Kidney capillary endothelial cell (primary cell): ENCODE data around the gene SIGLEC15.
"Not testable (repeated sequence)": the region's sequence is repeated elsewhere in the genome, so short reads cannot be mapped to it uniquely, and the experiment has no call there.

Experiments used
- DNase-seq: peaks from one replicate; pipeline ENCODE4 v3.0.0-alpha.2; 2018; ENCODE audit warnings: low spot score

Gene SIGLEC15

DNA sequence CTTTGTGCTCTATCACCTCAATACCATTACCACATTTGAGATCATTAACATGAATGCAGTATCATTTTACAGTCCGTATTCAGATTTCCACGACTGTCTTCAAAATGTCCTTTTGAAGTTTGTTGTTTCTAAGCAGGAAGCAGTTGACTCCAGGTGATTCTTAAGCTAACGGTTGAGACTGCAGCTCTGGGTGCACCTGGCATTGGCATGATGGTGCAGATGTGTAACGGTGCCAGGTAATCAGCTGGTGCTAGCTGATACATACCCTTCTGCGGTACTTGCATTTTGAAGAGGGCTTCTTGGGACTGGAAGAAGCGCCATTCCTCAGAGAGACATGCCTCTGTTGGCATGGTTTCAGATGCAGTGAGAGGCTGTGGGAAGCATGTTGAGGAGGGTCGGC, 19.5 kb downstream of the SIGLEC15 start:
- DNase-seq = no peak

DNA sequence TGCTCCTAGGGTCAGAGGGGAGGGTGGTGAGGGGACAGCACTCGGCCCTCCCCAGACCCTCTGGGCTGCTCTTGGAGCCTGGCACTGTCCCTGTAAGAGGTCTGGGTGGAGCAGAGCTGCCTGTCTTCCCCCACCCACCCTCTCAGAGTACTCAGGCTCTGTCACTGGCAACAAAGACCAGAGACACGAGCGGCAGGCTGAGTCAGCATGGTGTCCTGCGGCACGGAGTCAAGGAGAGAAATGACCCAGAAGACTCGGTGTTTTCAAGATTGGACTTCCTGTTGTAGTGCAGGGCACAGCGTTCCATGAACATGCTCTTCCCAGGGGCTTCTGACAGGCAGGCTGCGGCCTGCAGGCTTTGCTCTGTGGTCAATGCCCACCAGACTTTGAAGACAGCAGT, 19.9 kb downstream of the SIGLEC15 start:
- DNase-seq = no peak

DNA sequence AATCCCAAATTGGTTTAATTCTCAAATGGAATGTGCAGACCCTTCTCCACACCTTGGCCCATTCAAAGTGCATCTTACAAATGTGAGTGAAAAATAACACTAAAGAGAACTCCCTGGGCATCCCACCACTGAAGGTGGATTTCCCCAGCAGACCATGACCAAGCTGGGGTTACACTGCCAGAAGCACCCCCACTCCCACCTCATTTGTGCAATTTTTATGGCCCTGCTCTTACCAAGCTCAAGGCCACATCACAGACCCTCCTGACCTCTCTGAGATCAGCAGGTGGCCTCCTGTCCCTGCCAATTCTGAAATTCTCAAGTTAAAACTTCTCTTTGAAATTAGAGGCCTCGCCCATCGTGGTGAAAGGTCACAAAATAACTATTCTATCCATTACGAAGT, 21.6 kb downstream of the SIGLEC15 start:
- DNase-seq = no peak

DNA sequence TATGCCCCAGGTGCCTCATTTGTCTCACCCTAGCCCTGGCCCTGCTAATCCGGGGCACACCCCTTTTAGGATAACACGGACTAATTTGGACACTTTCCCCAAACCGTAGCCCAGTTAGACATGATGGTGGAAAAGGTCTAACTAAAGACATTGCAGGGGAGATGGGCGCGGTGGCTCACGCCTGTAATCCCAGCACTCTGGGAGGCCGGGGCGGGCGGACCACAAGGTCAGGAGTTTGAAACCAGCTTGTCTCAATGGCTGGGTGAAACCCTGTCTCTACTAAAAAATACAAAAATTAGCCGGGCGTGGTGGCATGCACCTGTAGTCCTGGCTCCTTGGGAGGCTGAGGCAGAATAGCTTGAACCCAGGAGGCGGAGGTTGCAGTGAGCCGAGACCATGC, 23.2 kb downstream of the SIGLEC15 start:
- not testable (repeated sequence) for DNase-seq

DNA sequence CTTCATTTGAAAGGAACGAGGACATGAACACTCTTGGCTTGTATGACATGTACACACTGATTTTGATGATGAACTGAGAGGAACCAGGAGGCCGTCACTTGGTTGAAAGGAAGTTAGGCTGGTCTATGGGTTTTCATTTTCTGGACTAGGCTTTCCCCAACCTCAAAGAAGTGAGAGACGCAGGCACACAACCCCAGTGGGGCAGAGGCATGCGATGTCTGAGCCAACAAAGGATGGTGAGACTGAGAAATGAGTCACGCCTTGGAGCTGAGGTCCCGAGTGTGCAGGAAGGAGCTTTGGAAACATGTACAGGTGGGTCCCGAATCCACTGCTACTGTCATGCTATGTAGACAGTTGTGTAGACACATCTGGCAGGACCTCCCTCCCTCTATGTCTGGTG, 24.1 kb downstream of the SIGLEC15 start:
- DNase-seq = no peak

DNA sequence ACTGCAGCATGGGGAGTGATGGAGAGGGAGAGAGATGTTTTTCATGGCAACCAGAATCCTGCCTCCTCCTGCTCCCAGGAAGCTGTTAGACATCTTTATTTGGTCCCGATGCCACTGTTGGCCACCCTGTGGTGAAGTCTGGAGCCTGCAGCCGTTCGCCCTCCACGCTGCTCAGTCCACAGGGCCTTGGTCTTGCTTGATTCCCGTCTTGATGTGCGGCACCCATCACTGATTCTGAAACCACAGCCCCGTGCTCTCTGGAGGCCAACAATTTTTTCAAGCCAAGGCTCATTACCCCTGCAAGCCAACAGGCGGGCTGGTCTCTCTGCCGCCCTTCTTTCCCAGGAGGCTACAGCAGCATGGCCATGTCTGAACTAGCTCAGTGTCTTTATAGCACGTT, 24.5 kb downstream of the SIGLEC15 start:
- DNase-seq = no peak

DNA sequence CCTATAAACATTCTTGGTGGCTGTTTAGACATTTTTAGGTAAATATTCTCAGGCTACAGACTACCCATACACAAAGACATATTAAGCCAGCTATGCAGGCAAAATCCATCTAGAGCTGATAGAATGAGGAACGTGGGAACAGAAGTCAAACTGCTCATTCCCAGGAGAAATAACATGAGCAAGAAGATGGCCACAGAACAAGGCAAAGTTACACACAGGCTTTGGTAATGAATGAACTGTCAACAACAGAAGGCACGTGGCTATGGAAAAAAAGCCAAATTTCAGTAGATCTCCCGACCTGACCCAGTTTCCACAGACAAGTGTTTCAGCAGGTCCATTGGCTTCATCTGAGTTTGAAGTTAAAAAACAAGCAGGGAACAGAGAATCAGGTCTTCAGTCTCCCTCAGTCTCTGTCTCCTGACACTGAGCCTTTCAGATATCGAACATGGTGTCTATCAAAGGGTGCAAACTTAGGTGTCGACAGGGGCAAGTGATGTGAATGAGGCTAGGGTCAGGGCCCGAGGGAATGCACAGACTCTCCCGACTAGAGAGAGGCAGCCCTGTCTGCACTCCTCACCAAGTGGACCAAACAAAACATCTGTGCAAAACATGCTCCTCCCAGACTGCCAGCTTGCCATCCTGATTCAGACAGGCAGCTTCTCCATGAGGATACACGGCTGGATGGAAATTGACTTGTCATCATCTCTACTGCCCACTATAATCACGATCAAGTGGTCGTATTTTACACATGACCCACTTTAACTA, 25.9 kb downstream of the SIGLEC15 start:
- no peak for DNase-seq

DNA sequence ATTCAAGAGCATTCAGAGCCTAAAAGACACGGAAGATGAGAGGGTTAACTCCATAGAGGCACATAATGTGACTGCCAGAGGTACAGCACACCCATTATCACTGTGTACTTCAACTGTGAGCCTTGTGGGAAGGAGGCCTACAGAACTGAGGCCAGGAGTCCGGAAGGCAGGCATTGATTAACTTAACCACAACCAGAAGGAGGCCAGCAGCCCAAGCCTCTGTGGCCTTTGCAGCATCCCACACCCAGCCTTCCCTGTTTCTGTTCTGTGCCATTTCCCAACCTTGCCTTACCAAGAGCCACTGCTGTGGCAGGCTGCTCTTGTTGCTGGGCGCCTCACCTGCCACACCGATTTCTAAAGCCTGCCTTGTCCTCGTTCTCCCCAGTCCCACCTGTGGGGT, 27.2 kb downstream of the SIGLEC15 start:
- DNase-seq = no peak

DNA sequence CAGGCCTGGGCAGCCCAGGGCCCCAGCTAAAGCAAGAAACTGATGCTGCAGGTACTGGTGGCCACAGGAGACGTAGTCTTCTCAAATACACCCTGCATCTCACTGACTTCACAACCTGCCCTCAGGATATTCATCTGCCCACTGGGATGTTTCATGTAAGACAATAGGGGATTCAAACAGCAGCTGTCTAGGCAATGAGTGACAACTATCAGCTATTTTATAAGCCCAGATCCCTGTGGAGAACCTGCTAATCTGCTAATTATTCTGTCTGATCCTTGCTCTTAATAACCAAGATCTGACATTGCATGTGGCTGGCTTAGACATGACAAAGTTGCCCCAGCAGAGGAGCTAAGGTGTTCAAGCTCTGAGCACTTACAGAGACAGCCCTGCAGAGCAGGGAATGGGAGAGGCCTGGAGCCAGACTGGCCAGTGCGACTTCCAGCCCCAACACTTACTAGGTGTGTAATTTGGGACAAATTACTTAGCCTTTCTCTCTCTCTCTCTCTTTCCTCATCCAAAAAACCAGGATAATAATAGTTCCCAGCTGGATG, 28.6 kb downstream of the SIGLEC15 start:
- DNase-seq = no peak

DNA sequence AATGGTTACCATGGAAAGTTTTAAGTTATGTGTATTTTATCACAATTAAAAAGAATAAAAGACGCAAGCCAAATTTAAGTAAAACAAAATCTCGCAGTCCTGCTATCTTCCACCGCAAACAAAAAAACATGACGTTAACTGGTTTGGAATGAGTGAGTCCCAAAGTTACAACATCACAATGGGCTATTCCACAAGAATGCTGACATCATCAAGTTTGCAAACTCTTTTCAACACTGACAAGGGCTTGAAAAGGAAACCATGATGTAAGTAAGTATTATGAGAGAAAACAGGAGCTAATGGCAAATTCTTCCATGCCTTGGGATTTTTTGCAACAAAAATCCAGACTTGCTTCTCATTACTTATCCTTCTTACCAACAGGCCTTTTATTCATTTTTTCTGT, 31.1 kb downstream of the SIGLEC15 start:
- DNase-seq = no peak

DNA sequence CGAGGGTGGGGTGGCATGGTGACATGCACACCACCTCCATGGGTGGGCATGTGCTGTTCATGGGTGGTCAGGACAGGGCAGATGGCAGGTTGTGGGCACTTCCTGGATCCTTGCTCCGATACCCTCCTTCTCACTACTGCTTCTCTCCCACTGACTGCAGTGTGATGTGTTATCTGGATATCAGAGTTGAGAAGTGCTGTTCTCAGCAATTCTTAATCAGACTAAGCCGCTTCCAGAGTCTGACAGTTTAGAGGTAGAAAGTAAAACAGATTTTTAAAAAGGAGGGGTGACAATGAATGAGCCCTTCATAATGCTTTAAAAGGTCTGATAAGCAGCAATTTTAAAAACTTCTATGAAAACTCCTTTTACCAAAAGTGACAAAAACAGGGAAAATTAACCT, 33.9 kb downstream of the SIGLEC15 start:
- DNase-seq = no peak

DNA sequence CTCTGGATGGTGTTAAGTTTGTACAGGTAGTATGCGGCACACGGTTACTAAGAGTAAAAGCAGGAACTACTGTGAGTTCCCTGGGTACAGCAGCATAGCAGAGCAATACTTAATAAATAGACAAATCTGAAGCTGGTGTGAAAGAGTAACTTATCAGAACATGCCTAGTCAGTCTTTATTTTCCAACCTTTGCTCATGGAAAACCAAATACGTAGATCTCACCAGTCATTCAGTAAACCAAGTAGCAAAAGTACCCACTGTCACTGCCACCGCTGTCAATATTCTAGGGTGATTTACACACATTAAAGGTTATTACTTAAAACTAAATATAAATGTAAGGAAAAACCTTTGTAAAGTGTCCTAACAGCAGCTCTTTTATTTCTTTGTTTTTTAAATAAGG, 35.0 kb downstream of the SIGLEC15 start:
- no peak for DNase-seq

DNA sequence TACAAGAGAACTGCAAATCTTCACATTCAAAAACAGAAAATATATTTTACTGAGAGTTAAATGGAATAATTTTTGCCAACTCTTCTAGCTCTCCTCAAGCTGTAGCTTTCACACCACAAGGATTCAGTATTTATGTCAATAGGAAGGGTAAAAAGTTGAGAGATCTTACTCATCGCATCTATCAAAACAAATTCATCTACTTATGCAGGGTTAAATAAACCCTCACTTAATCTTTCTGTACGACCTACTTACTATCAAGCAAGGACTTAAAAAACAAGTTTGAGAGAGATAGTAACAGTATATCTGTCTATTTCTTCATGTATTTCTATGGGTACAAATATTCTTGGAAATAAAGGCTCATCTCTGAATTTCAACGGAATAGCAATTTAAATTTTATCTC, 35.5 kb downstream of the SIGLEC15 start:
- DNase-seq = no peak

DNA sequence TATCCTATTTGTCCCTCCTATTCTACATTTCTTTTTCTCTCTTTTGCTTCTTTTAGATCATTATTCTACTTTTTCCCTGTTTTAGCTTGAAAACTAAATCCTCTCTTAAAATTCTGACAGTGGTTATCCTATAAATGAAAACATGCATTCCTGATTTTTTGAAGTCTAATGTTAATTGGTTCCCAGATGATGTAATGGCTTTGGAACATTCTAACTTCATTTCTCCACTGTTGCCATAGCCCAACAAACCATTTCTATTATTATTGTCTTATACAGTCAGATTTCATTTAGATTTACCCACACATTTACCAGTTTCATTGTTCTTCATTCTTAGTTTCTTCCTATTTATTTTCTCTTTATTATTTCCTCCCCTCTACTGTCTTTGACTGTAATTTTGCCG, 36.5 kb downstream of the SIGLEC15 start:
- no peak for DNase-seq

DNA sequence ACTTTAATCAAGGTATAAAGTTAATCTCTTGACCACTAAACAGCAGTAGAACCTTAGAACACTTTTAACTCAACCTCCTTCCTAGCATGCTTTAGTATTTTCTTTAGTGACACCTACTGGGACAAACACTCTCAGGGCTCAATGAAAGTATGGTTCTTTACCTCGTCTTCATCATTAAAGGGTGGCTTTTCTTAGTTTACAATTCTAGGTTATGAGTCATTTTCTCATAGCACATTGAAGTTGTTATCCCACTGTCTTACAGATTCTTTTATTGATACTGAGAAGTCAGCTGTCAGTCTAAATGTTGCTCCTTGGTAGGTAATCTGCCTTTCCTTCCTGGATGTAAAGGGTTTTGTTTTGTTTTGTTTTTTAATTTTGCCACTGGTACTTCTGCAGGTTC, 38.0 kb downstream of the SIGLEC15 start:
- no peak for DNase-seq

DNA sequence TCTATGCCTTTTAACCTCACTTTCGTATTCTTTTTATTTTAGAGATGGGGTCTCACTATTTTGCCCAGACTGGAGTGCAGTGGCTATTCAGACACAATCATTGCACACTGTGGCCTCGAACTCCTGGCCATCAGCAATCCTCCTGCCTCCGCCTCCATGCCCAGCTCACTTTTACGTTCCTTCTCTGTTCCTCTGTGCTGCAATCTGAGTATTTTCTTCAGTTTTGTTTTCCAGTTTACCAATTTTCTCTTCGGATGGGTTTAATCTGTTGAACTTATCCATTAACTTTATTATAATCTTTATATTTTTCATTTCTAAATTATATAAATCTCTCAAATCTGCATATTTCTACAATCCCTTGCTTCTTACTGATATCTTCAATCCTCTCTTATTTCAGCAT, 38.6 kb downstream of the SIGLEC15 start:
- DNase-seq = no peak

DNA sequence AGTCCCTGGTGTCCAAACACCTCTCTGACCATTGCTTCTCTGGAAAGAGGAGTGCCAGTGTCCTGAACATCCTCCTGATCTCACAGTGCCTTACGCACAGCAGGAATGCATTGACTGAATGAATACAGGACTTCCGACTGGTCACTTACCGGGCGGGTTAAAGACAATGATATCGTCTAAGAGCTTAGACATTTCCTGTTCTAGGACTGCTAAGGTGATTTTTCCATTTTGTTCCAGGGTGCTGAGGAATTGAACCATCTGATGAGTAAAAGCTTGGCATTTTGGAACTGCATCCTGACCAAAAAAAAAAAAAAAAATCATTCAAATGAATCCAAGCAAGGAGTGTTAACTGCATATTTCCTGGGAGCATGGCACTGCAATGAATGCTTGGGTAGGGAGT, 40.0 kb downstream of the SIGLEC15 start:
- peak; percentile 27 for DNase-seq

DNA sequence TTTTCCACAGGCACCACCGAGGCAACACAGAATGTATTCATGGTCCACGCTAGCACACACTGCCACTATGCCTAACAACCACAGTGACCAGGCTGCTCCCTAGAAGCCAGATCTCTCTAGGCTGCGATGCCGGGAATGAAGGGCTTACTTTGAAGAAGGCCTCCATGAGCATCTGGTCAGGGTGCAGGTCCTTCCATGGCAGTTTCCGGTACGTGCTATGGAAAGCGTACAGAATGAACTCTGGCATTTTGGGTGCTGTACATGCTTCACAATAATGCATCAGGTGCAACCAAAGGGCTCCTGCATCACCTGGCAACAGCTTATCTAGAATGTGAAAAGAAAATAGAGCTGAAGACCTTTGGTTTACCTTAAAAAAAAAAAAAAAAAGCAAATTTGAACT, 44.9 kb downstream of the SIGLEC15 start:
- DNase-seq = no peak

DNA sequence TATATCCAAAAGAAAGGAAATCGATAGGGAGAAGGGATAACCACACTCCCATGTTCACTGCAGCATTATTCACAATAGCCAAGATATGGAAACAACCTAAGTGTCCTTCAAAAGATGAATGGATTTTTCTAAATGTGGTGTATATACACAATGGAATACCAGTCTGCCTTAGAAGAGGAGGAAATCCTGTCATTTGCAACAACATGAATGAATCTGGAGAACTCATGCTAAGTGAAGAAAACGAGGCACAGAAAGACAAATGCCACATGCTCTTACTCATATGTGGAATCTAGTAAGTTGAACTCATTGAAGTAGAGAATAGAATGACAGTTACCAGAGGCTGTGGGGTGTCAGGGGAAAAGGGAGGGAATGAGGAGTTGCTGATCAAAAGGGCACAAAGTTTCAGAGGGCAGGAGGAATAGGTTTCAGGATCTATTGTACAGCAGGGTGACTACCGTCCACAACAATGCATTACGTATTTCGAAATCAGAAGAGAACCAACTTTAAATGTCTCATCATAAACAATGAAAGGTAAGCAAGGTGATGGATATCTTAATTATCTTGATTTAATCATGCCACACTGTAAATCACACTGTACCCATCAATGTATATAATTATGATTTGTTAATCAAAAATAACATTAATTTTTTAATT, 46.1 kb downstream of the SIGLEC15 start:
- peak; percentile 50 for DNase-seq

DNA sequence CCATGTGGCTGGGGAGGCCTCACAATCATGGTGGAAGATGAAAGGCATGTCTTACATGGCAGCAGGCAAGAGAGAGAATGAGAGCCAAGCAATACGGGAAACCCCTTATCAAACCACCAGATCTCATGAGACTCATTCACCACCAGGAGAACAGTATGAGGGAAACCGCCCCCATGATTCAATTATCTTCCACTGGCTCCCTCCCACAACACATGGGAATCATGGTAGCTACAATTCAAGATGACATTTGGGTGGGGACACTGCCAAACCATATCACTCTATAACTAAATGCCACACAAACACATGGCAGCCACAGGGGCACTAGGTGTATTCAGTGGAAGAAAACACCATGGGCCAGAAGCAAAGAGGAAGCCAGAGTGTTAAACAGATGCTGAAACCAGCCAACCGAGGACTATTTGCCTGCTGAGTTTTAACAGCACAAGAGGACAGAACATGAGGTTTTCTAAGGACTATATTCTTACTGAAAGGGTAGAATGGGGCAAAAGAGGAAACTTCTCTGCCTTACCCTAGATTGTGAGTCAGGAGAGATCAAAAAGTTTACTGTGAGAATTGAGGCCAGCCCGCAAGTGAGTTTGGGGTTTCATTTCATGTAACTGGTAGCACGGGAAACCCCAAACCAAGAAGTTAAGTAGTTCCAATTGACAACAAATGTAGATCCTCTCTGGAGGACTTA, 49.2 kb downstream of the SIGLEC15 start:
- no peak for DNase-seq

DNA sequence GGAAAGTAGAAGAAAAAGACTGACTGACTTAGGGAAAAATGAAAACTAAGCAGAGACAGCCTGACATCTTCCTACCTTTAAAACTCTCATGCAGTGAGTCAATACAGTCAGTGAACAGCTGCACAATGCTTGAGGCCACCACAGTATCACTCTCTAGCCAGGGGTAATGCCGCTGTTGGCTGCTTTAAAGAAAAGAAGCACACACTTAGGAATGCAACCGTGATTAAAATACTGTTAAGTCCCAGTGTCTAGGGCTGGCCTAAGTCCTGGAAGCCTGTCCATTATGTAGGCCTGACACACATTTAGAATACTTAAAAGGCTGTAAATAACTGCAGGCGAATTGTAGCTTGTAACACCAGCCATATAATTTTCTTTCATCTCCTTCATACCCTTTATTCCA, 50.7 kb downstream of the SIGLEC15 start:
- DNase-seq = no peak

DNA sequence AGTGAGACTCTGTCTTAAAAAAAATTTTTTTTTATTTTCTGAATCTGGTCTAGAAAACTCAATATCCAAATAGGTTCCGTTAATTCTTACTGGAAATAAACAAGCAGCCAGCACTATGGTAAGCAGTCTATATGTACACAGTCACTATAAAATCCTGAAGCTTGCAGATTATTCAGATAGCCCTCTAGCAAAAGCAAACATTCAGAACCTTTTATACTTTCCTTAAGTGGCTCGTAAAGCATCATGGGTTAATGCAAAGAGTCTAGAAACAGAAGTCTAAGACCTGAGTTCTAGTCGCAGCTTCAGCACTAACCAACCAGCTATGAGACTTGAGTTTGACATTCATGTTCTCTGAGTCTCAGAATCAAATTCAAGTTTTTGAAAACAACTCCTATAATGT, 51.9 kb downstream of the SIGLEC15 start:
- no peak for DNase-seq
